Esophagus (tissue), 2 donors: ENCODE measurements around the gene STRN. TPM values are rescaled to one million over a fixed set of nuclear protein-coding genes. Genes with fewer than 3 reads are reported as not detected.
"Not testable (repeated sequence)": the region's sequence is repeated elsewhere in the genome, so short reads cannot be mapped to it uniquely, and the experiment has no call there.

Source experiments
- H3K27ac ChIP-seq, 2 donors: one replicate each; pipeline ENCODE4 v1.5.1; 2013; ENCODE audit warnings: low read depth in 2 of 2, mild to moderate bottlenecking in 2 of 2, inconsistent platforms in 1 of 2, low read length in 1 of 2, moderate library complexity in 1 of 2
- H3K27me3 ChIP-seq, 2 donors: one replicate each; pipeline ENCODE4 v1.6.1; 2013; ENCODE audit warnings: low read length in 2 of 2, control low read depth in 1 of 2, mild to moderate bottlenecking in 1 of 2; ENCODE audit not compliant: insufficient read depth in 2 of 2, control insufficient read depth in 1 of 2
- H3K36me3 ChIP-seq, 2 donors: one replicate each; pipeline ENCODE4 v1.6.1; 2013; ENCODE audit warnings: low read length in 1 of 2; ENCODE audit not compliant: control insufficient read depth in 2 of 2, insufficient read depth in 2 of 2
- H3K4me1 ChIP-seq, 2 donors: one replicate each; pipeline ENCODE4 v1.6.1; 2013; ENCODE audit warnings: low read length in 1 of 2; ENCODE audit not compliant: control insufficient read depth in 2 of 2, insufficient read depth in 2 of 2
- H3K4me3 ChIP-seq, 2 donors: one replicate each; pipeline ENCODE4 v1.5.1; 2013; ENCODE audit warnings: low read length in 2 of 2, mild to moderate bottlenecking in 2 of 2, low read depth in 1 of 2, moderate library complexity in 1 of 2
- H3K9me3 ChIP-seq, 2 donors: one replicate each; pipeline ENCODE4 v1.6.1; 2013; ENCODE audit warnings: mild to moderate bottlenecking in 2 of 2, low read depth in 1 of 2, low read length in 1 of 2, moderate library complexity in 1 of 2; ENCODE audit not compliant: control insufficient read depth in 2 of 2, insufficient read depth in 1 of 2
- WGBS, 2 donors: extraction: QIAGEN DNeasy Blood & Tissue Kit; methylation state at CpG; one replicate each; pipeline ENCODE4 v1.1.7; 2013; 5-methylcytosine and 5-hydroxymethylcytosine counted together
- polyA plus RNA-seq, 2 donors: library from polyadenylated mRNA; stranded (reverse); fragments of 200-250 nt; gene quantifications; one replicate each; pipeline ENCODE4 v1.2.3, GENCODE V29; 2013
- donor health status: healthy with polysubstance abuse.
- donor health status: Bipolar disorder and iron deficiency.

STRN gene
- polyA plus RNA-seq, 2 donors: 9.2 to 12.2 TPM

DNA sequence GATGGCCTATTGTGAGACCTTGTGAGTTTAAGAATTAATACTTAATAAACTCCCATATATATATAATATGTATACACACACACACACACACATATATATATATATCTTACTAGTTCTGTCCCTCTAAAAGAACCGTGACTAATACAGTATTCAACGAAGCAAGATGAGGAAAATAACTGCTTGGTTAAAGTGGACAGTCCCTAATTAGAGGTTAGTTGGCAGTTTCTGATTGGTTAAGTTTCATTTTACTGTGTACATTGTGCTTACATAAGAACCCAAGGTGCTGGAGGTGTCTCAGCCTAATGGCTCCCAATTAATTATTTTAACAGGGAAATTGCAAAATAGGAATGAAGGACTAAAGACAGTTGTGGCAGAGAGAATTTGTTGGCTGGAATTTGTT, 132.1 kb downstream of the STRN start:
- 79 to 87% methylated on average over 2 of the region's 2 CpGs for WGBS, 2 donors
- H3K27ac ChIP-seq: no peak overlapping the region
- H3K27me3 ChIP-seq: no peaks in the 10 kb centered on the region
- H3K36me3 ChIP-seq: no peaks in the 10 kb centered on the region
- no peak overlapping the region for H3K4me3 ChIP-seq
- no peaks in the 10 kb centered on the region for H3K4me1 ChIP-seq
- no peaks in the 10 kb centered on the region for H3K9me3 ChIP-seq

GRCh38 chr2:36831185-36831584, 135.2 kb downstream of the STRN start:
- Histone ChIP-seq H3K4me3 (no peak overlapping the region), H3K27me3 (no peaks in the 10 kb centered on the region), H3K27ac (no peak overlapping the region), H3K4me1 (no peaks in the 10 kb centered on the region), H3K9me3 (no peaks in the 10 kb centered on the region), H3K36me3 (no peaks in the 10 kb centered on the region)
- WGBS, 2 donors: 52 to 58% methylated on average over 1 of the region's 1 CpG

DNA sequence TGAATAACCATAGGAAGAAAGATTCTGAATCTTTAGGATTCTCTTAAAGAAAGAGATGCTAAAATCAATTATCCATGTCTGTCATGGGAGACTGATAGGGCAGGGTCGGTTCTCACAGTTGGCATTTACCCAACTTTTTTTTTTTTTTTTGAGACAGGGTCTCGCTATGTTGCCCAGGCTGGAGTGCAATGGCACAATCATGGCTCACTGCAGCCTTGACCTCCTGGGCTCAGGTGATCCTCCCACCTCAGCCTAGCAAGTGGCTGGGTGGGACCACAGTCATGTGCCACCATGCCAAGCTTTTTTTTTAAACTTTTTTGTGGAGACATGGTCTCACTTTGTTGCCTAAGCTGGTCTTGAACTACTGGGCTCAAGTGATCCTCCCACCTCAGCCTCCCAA, 141.7 kb downstream of the STRN start:
- H3K27ac ChIP-seq, H3K36me3 ChIP-seq, H3K4me1 ChIP-seq, H3K27me3 ChIP-seq, H3K9me3 ChIP-seq, H3K4me3 ChIP-seq: not testable (repeated sequence)
- WGBS, 2 donors: 64 to 69% methylated on average over 2 of the region's 2 CpGs

- Histone ChIP-seq H3K27ac (no peak overlapping the region), H3K36me3 (no peaks in the 10 kb centered on the region), H3K9me3 (no peaks in the 10 kb centered on the region), H3K4me1 (no peaks in the 10 kb centered on the region), H3K27me3 (no peaks in the 10 kb centered on the region), H3K4me3 (no peak overlapping the region)
- 72 to 73% methylated on average over 7 of the region's 7 CpGs for WGBS, 2 donors
Observed at GRCh38 chr2:36824273-36824672, 142.1 kb downstream of the STRN start.

- 85 to 91% methylated on average over 10 of the region's 10 CpGs for WGBS, 2 donors
- Histone ChIP-seq H3K27me3 (no peaks in the 10 kb centered on the region), H3K9me3 (no peaks in the 10 kb centered on the region), H3K36me3 (no peaks in the 10 kb centered on the region), H3K27ac (no peak overlapping the region), H3K4me1 (no peaks in the 10 kb centered on the region), H3K4me3 (no peak overlapping the region)
Observed at GRCh38 chr2:36823862-36824261, 142.5 kb downstream of the STRN start.

DNA sequence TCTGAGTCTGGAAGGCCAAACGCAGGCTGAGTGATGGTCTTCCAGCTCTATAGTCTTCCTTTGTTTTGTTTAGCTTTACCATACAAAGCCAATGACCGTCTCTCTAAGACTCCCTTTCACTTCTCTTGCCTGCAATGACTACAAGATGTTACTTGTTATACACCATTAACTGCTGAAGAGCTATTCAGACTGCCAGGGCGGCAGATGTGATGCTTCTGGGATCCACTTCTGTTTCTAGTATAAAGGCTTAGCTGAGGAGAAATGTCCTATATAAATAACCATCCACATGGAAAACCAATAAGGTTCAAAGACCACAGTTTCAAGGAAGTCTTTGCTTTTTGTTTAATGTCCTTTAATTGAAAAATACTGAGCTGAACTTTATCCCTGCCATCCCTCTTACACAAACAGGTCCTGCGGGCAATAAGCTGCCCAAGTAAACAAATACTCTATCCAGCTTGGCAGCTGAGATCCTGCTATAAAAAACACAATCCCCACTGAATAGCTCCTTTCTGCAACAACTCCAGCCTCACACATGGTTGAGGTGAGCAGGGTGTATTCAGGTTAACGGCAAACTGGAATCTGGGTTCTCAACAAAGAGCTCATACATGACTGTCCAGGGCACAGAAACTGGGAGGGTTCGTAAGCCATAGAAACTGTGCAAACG, 145.3 kb downstream of the STRN start:
- Histone ChIP-seq H3K36me3 (no peaks in the 10 kb centered on the region), H3K9me3 (no peaks in the 10 kb centered on the region), H3K4me3 (no peak overlapping the region), H3K27me3 (no peaks in the 10 kb centered on the region), H3K4me1 (no peaks in the 10 kb centered on the region), H3K27ac (no peak overlapping the region)
- 61 to 63% methylated on average over 7 of the region's 7 CpGs for WGBS, 2 donors

GRCh38 chr2:36819095-36819711, 147.1 kb downstream of the STRN start:
- 83 to 92% methylated on average over 4 of the region's 4 CpGs for WGBS, 2 donors
- Histone ChIP-seq H3K27me3 (peaks cover 0 to under 1% of the 10 kb centered on the region in 2 donors), H3K27ac (no peak overlapping the region), H3K4me3 (no peak overlapping the region), H3K4me1 (no peaks in the 10 kb centered on the region), H3K36me3 (no peaks in the 10 kb centered on the region), H3K9me3 (no peaks in the 10 kb centered on the region)

DNA sequence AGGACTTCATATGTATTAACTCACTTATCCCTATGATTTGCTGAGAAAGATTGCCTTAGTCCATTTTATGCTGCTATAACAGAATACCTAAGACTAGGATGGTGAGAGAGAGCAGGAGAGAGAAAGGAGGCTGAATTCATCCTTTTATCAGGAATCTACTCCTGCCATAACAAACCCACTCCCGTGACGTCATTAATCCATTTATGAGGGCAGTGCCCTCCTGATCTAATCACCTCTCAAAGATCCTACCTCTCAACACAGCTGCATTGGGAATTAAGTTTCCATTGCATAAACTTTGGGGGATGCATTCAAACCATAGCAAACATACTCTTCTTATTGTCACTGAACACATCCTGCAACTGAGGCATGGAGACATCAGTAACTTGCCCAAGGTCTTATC, 147.8 kb downstream of the STRN start:
- Histone ChIP-seq H3K9me3 (no peaks in the 10 kb centered on the region), H3K36me3 (no peaks in the 10 kb centered on the region), H3K4me1 (no peaks in the 10 kb centered on the region), H3K27me3 (peaks cover 0 to 2% of the 10 kb centered on the region in 2 donors), H3K4me3 (no peak overlapping the region), H3K27ac (no peak overlapping the region)
- 79 to 84% methylated on average over 2 of the region's 2 CpGs for WGBS, 2 donors

DNA sequence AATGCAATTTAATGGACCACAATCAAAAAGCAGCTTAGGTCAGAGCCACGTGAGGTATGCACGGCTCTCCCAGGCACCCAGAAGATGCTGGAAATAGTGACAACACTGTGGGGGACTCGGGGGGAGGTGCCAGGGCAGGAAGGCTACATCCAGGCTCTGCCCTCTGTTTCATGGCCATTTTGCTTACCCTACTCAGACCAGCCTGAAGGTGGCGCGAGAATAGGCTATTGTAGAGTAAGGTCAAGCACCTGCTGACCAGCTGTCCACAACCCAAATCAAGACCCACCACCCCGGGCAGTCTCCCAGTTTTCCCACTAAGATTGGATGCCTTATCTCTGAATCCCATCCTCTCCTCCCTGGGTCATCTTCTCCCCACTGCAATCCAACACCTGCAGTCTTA, 154.1 kb downstream of the STRN start:
- WGBS, 2 donors: 50% methylated on average over 6 of the region's 6 CpGs
- no peak overlapping the region for H3K4me3 ChIP-seq
- H3K9me3 ChIP-seq: no peaks in the 10 kb centered on the region
- no peaks in the 10 kb centered on the region for H3K4me1 ChIP-seq
- peaks cover 0 to 2% of the 10 kb centered on the region in 2 donors for H3K27me3 ChIP-seq
- H3K27ac ChIP-seq: no peak overlapping the region
- H3K36me3 ChIP-seq: no peaks in the 10 kb centered on the region

- Histone ChIP-seq H3K27ac (no peak overlapping the region), H3K4me3 (no peak overlapping the region)
- WGBS, 2 donors: 90 to 91% methylated on average over 5 of the region's 5 CpGs
Observed at GRCh38 chr2:36811071-36811470, 155.3 kb downstream of the STRN start.

More at GRCh38 chr2:36811071-36811470, 155.3 kb downstream of the STRN start:
- H3K4me1 ChIP-seq: no peaks in the 10 kb centered on the region
- H3K27me3 ChIP-seq: peaks cover 0 to 2% of the 10 kb centered on the region in 2 donors
- H3K36me3 ChIP-seq: no peaks in the 10 kb centered on the region
- H3K9me3 ChIP-seq: no peaks in the 10 kb centered on the region
